Urothelium cell line (cell line): ENCODE data around the gene HMX1.

Experiments used
- DNase-seq: peaks from one replicate; pipeline ENCODE4 v3.0.0; 2011; ENCODE audit warnings: low spot score, mixed read lengths
- FAIRE-seq: peaks from 2 replicates; lab custom pipeline; 2011; peaks lifted over from hg19 to GRCh38; lab: Jason Lieb, UNC

The HMX1 gene

GRCh38 chr4:8869002-8869897 lies 2.4 kb downstream of the HMX1 start:
- FAIRE-seq = no peak
- DNase-seq = no peak

GRCh38 chr4:8868321-8869001 lies 3.2 kb downstream of the HMX1 start:
- no peak for FAIRE-seq
- DNase-seq = no peak

- DNase-seq (no peak), FAIRE-seq (no peak)
Observed at GRCh38 chr4:8867624-8868320, 3.9 kb downstream of the HMX1 start.

DNA sequence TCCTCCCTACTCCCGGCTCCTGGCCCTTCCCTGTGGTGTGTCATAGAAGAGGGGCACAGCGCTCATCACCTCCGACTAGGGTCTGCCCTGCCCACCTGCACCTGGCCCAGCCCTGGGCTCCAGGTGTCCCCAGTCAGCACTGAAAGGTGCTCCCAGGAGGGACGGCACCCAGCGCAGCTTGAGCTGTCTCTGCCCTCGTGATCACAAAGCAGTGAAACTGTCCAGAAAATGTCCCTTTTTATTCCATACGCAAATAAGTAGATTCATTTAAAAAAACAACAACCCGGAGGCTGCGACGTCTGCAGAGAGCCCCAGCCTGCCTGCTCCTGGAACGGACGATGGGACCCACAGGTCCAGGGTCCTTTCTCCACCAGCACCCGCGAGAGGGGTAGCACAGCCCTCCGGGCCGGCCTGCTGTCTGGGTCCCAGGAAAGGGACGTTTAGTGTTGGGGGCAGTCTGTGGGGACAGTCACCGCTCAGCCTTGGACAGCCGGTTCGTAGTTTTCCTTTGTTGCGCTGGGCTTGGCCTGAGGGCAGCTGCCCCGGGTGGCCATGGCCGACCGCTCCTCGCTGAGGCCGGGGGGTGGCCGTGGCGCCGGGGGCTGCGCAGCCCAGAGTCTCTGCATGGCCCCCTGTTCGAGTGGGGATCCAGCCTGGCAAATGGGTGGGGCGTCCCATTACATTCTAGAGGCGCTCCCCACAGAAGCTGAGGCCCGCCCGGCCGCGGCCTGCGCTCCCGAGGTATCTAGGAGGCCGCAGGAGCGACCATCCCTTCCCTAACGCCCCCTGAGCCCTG lies 4.6 kb downstream of the HMX1 start:
- FAIRE-seq (no peak), DNase-seq (no peak)

DNA sequence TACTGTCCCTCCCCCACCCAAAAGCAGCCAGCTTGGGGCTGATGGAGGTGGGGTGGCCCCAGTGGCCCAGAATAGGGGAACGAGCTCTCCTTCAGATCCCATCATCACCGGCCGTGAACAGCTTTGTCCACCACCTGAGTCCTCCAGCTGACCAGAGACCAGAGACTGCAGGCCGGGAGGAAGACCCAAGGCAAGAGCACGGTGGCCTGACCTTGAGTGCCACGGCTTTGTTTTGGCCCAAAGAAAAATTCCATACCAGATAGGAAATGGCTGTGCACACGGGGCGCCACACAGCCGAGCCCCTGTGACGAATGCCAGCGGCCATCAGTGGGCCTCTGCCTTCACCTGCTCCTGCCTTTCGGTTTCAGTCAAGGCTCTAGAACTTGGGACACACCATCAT lies 5.2 kb downstream of the HMX1 start:
- FAIRE-seq = no peak

GRCh38 chr4:8865681-8866310 lies 5.8 kb downstream of the HMX1 start:
- DNase-seq (no peak), FAIRE-seq (no peak)

More for the DNA sequence above, 5.2 kb downstream of the HMX1 start:
- DNase-seq = no peak

DNA sequence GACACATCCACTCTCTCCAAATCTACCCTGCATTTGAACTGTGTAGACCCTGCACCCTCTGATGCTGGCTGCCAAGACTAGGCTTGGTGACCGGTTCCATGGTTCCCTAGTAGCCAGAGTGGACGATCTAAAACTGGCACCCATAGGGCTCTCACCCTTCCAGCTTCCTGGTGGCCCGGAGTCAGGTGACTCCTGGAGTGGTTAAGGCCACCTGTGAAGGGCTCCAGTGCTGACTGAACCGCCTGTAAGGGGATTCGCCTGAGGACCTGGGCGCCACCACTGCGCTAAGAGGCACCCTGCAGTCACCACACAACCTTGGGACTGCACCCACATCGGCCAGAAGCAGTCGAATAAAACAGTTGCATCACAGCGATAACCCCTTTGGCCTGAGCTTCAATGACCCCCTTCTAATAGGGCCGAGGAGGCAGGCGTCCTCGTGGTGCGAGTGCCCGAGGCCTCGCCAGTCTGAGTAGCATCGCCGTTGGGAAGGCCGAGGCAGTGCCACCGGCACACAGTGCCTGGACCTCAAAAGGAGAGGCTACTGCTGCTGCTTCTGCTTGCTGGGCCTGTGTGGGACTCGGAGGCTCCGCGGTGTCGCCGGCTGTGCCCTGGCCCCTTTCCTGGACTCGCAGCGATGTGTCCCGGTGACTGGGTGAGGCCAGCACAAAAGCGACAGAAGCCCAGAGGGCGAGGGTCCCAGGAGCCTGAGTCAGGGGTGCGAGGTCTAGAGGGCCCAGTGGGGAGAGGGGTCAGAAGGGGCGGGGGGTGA lies 6.5 kb downstream of the HMX1 start:
- FAIRE-seq = no peak

DNA sequence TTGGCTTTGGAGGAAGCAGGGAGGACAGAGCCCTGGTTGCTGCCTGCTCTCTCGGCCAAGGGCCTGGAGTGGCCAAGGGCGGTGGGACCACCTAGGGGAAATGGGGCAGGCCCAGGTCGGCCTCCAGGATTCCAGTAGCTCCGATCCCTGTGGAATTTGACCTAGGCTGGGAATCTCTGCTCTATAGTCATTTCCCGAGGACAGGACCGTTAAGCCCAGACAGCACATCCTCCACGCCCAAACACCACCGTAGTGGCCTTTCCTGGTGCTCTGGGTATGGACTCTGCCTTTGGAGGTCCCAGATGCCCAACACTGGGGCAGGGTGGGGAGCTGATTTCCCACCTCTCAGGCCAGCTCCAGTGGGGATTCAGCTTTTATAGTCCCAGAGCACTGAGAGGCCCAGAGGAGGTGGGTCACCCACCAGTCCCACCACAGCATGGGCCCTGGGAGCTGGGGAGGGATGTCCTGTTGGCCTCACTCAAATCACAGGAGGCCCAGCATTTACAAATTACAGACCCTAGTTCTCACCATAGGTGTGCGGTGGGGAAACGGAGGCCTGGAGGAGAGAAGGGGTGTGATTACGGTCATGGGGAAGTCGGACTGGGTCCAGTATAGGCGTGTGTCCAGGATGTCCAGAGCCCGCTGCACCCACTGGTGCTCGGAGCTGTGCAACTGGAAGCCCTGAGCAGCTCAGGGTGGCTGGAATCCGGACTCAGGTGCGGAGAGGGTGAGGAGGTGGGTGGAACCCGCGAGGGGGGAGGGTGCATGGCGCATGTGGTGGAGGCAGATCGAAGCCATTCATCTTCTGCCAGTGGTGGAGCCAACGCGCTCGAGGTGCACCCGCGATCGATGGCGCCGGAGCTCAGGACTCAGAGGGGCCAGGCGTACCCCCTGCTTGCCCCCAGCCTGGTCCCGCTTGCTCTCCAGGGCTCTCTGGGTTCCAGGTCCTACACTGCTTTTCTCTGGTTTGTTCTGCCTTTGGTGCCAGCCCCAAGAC lies 7.7 kb downstream of the HMX1 start:
- no peak for FAIRE-seq
- no peak for DNase-seq

More for the DNA sequence above, 6.5 kb downstream of the HMX1 start:
- DNase-seq = no peak

DNA sequence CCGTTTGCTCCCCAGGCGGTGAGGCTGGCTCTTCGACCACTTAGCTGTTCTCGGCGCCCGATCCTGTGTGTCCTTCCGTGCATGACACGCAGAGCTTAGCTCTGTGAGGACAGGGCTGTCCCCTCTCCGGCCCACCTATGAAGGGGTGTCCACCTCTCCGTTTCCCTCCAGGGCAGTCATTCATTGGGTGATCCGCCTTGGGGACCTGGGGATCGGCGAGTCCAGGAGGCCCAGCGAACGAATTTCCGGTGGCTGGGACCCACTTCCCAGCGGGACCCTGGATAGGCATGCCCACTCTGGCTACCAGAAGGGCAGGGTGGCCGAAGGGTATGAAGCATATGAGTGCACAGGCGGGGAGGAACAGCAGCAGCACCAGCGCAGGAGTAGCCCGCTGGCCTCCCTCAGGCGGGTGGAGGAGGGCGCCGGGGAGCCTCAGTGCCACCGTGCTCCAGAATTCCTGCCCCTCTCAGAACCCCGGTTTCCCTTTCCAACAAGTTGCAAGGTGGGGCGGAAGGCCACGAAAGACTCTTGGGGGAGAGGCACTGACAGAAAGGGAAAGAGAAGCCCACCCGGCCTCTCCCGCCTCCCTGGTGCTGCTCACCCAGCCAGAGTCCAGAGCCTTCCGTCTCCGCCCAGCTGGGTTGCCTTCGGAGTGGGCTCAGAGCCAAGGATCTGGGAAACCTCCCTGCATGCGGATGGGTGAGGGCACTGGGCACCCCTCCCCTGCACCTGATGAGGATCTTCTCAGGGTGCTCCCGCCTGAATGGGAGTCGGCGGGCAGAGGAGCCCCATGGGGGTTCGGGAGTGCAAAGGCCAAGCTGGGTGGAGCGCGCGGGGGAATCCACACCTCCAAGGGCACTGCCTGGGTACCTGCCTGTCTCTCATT lies 8.6 kb downstream of the HMX1 start:
- no peak for DNase-seq
- FAIRE-seq = no peak

DNA sequence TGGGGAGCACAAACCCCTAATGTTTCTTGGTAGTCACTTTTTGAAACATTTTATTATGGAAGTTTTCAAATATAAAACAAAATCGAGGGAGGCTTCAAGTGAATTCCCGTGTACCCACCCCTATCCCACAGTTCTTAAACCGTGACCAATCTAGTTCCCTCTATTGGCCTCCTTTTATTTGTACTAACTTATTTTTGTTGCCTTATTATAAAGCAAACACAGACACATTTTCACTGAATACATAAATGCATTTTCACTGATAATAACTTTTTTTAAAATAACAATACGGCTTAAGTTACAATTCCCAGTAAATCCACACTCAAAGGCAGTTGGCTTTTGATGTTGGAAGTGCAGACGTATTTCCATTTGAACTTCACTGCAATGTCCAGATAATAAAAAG lies 9.3 kb downstream of the HMX1 start:
- DNase-seq (no peak), FAIRE-seq (no peak)

GRCh38 chr4:8861576-8862295 lies 9.9 kb downstream of the HMX1 start:
- DNase-seq = peak; percentile 39
- FAIRE-seq = no peak

DNA sequence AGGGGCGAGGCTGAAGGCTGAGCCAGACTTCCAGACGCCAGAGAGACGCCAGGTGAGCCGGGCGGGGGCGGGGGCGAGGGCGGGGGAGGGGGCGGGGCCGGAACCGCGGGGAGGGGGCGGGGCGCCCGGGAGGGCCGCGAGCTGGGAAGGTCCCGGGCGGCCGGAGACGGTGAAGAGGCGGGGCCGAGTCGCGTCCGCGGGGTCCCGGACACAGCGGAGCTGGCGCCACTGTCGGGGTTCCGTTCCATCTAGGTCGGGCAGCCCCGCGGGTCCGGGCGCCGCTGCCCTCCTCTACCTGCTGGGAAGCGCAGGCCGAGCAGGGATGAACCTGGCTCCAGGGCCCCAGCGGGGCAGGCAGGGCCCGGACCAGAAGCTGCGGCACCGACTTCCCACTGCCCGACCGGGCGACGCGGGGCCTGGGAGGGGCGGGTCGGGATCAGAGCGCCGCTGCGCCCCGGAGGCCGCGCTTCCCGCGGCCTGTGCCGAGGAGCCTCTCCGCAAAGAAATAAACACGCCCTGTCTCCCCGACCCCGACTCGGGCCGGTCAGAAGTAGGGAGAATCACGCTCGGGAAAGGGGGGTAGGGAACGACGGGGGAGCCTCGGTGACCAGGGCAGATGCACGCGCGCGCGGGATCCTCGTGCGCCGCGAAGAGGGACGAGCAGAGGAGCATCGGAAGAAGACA lies 10.6 kb downstream of the HMX1 start:
- DNase-seq (peak; percentile 52), FAIRE-seq (no peak)

GRCh38 chr4:8860096-8860891 lies 11.3 kb downstream of the HMX1 start:
- FAIRE-seq (no peak), DNase-seq (no peak)

- DNase-seq (no peak), FAIRE-seq (no peak)
Observed at GRCh38 chr4:8859550-8860095, 12.0 kb downstream of the HMX1 start.

DNA sequence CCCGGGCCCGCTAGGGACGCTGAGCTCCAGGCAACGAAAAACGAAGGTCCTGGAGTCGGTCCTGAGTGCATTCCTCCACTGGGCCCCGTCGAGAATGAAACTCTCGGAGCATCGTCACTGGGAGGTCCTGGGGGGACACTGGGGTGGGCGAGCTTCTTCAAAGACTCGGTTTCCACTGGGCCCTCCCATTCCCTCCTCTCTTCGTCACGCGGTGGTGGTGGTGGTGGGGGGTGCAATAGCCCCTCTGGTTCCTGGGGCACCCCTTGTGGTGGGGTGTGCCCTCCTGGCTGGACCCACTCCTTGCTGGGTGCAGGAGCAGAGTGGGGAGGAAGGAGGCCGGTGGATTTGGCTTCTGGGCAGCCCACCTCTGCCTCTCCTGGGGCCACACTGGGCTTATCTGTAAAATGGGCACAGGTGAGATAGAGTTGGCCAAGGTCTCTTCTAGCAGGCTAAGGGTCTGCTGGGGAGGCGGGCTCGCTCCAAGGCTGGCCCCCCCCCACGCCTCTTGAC lies 12.9 kb downstream of the HMX1 start:
- FAIRE-seq (no peak), DNase-seq (no peak)
